Measurements from ENCODE around the gene ZNF607.
A peak's percentile ranks its signal among the peaks of the same experiment; 100 is the strongest.
"Not testable (repeated sequence)": the region's sequence is repeated elsewhere in the genome, so short reads cannot be mapped to it uniquely, and the experiment has no call there.

Gene ZNF607

DNA sequence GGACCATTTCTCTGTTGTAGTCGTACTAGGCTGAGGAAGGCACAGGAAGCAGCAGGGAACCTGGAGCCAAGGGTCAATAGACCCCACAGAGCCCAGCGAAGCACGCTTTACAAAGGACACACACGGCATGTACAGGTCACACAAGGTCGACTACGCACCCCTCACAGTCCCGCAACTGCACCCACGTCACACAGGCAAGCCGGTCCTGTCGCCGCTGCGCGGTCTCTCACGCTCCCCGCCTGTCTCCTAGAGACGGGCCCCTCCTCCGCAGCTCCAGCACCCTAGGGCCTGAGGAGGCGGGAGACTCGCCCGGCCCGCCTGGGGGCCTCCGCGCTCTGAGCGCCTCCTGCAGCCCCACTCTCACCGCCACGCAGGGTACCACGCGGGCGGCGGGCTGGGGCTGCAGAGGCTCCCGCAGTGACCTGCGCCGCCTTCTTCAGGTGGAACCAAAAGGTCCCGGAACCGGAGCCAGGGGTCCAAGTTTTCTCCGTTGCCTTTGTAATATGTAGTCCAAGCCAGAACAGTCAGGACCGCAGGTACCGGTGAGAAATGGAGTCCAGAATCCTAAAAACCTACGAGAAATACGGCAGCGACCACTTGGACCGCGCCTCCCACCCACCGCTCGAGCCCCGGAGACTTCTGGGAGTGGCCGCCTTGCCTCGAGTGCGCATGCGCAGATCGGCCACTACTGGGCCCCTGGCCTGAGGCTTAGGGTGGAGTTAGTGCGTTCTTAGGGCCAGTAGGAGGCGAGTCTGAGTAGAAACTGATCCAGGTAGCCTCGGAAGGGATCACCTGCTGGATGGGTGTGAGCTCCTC lies at the start of gene ZNF607:
TSS of gene ZNF607 (minus strand) at position 651 of the 816 bp plus-strand sequence. CDS start 8,143 bp downstream, outside the sequence.
- peak; percentile 34 for DNase-seq (ENCODE audit: low read depth)

- DNase-seq (ENCODE audit: low read depth) = peak; percentile 8
These were observed 43.9 kb upstream of the ZNF607 start for GRCh38 chr19:37763488-37763887.

DNA sequence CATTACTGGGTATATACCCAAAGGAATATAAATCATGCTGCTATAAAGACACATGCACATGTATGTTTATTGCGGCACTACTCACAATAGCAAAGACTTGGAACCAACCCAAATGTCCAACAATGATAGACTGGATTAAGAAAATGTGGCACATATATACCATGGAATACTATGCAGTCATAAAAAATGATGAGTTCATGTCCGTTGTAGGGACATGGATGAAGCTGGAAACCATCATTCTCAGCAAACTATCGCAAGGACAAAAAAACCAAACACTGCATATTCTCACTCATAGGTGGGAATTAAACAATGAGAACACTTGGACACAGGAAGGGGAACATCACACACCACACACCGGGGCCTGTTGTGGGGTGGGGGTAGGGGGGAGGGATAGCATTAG lies 38.1 kb upstream of the ZNF607 start:
- not testable (repeated sequence) for DNase-seq (ENCODE audit: low read depth)

GRCh38 chr19:37738371-37738770 lies 18.8 kb upstream of the ZNF607 start:
- DNase-seq (ENCODE audit: low read depth) = no peak

DNA sequence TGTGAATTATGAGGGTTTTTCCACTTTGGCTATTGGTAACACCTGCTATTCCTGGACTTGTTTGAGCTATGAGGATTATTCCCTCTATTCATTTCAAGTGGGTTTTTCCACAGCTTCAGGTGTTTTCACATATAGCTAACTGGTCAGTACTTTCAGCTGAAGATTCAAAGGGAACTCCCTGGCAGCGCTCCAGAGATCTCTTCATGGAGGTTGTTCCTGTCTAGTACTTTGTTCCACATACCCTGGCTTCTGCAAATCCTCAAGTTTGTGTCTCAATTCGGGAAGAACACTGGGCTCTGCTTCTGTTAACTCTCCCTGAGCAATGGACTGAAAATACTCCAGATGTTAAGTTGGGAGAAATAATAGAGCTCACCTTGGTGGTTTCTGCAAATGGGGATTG lies 5.6 kb upstream of the ZNF607 start:
- no peak for DNase-seq (ENCODE audit: low read depth)

- no peak for DNase-seq (ENCODE audit: low read depth)
These were observed 335 bp upstream of the ZNF607 start for GRCh38 chr19:37719927-37720265.

DNA sequence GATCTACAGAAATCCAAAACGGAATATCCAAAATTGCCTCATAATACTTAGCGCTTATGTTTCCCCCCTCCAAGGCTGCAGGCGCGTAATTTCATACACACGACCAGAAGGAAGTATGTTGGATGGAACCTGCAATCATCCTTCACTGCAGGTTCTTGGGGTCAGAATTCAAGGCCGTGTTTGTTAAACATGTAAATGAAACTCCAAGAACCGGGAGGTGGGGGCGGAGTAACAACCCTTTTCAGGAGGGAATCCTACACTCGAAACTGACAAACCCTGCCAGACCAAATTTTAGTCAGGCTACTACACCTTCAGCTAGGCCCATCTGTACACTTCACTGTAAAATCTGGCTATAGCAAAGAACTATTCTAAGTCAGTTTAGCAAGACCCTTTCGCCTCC lies 1.3 kb downstream of the ZNF607 start:
- no peak for DNase-seq (ENCODE audit: low read depth)

DNA sequence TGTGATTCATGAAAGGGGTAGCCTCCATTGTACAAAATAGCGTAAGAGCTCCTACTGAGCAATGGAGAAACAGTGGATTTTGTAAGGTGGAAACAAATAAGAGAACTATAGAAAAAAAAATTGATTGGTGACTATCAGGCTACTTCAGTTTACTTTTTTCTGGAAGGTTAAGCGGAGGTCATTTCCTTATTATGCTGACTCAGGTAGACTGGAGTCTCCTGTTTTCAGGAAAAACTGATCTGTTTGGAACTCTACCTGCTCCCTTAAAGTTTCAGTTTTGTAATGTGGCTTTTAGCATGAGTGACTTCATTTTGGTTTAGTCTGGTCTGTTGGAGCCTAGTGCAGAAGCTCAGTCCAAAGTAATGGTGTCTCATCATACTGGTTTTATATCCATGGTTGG lies 3.4 kb downstream of the ZNF607 start:
- no peak for DNase-seq (ENCODE audit: low read depth)

DNA sequence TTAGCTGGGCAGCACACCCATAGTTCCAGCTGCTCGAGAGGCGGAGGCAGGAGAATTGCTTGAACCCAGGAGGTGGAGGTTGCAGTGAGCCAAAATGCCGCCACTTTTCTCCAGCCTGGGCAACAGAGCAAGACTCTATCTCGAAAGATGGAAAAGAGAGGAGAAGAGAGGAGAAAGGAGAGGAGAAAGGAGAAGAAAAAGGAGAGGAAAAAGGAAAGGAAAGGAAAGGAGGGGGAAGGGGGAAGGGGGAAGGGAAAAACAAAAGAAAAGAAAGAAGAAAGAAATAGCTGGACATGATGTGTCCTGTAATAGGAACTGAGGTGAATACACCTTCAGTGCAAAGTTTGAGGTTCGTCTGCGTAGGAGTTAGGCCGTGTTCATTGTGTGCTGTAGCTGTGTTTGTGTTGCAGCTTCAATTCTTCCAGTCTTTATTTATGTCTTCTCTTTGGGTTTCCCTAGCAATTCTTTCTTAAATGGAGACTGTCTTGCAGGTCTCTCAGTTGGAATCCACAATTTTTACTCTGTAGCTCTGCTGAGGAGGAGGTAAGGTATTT lies 13.4 kb downstream of the ZNF607 start:
- DNase-seq (ENCODE audit: low read depth) = no peak

- no peak for DNase-seq (ENCODE audit: low read depth)
These were observed 20.5 kb downstream of the ZNF607 start for GRCh38 chr19:37699057-37699456.

DNA sequence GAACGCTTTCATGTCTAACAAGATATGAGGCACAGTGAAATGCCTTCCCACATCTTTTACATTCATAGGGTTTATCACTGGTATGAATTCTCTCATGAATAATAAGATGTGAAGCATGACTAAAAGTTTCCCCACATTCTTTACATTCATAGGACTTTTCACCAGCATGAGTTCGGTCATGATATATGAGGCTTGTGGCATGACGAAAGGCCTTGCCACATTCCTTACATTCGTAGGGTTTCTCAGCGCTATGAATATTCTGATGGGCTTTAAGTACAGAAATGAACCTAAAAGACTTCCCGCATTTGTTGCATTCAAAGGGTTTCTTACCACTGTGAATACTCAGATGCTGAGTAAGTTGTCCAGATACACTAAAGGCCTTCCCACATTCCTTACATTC lies 21.3 kb downstream of the ZNF607 start:
- DNase-seq (ENCODE audit: low read depth) = no peak

DNA sequence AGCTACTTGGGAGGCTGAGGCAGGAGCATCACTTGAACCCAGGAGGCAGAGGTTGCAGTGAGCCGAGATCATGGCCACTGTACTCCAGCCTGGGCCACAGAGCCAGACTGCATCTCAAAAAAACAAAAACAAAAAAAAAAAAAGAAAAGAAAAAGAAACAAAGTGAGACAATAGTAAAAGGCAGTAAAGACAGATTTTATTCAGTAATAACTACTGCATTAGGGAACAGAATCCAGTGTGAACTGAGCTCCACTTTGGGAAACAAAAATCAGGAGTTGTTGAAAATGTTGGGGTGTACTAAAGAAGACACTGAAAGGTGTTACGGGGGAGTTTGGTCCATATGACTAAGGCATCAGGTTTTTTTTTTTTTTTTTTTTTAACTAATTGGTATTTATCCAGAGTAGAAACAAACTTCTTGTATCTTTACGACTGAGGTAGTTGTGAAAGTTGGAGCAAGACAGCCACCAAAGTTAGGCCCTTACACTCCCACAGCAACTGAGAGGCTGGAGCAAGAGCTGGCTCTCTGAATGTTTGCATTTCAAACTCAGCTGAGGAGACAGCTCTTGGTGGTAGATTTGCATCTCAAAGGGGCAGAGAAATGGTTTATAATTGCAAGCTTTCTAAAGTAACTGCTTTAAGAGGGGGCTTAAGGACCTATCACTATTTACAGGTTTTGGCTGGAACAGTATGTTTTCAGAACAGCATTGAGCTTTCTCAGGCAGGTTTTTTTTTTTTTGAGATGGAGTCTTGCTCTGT lies 24.2 kb downstream of the ZNF607 start:
- DNase-seq (ENCODE audit: low read depth) = no peak

DNA sequence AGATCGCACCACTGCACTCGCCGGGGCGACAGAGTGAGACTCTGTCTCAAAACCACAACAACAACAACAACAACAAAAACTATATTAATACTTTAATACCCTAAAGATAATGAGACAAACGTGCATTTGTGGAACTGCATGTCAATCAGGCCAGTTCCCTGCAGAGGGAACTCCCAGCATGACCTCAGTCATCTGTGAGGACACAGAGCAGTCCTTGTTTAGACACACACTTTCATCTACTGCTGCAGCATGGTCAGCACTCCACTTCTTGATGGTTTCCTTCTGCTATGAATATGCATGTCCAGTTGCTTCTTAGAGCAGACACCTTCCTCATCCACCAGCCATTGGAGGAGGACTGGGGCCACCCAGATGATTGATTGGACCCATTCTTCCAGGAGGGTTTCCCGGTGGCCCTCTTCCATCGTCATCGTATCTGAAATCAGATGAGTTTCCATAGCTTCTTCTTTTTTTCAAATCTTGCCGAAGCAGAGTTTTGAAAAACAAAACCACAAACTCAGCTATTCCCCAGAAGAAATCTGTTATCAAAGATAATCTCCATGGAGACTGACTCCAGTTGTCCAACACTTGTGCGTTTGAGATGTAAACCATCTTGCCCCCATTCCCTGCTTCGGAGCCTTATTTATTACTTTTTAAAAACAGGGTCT lies 26.5 kb downstream of the ZNF607 start:
- DNase-seq (ENCODE audit: low read depth) = no peak

DNA sequence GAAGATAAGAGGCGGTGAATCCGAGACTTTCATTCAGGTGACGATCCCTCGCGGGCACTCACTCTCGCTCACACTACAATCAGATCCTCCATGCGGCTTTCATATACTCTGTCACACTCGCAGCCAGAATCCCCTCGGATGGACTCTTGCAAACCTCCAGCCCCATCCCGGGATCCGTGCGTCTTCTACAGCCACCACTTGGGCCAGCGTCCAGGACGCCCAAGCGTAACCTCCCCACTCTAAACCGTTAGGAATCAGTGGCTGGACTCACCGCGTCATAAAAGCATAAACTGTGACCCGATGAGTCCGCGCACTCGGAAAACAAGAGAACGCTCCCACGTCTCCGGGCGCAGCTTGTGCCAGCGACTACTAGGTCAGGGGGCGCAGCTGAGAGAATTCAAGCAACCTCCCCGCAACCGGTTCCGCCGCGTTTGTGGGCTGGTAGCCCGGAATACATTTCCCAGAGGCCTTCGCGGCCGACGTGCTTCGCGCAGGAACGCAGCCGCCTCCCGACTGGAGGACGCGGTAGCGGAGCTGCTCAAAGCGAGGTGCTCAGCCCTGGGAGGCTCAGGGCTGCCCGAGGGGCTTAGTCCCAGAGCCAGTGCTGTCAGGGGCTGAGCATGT lies 27.6 kb downstream of the ZNF607 start:
- peak; percentile 34 for DNase-seq (ENCODE audit: low read depth)

GRCh38 chr19:37683520-37683919 lies 36.0 kb downstream of the ZNF607 start:
- DNase-seq (ENCODE audit: low read depth) = no peak

- DNase-seq (ENCODE audit: low read depth) = no peak
These were observed 50.1 kb downstream of the ZNF607 start for GRCh38 chr19:37669450-37669914.

DNA sequence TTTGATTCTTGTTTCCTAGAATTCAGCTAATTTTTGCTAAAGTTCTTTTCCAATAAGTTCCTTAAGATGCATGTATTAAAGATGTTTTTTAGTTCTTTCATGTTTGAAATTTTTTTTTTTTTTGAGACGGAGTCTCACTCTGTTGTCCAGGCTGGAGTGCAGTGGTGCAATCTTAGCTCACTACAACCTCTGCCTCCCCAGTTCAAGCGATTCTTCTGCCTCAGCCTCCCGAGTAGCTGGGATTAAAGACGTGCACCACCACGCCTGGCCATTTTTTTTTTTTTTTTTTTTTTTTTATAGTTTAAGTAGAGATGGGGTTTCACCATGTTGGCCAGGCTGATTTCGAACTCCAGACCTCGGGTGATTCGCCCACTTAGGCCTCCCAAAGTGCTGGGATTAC lies 62.4 kb downstream of the ZNF607 start:
- DNase-seq (ENCODE audit: low read depth) = not testable (repeated sequence)

- DNase-seq (ENCODE audit: low read depth) = peak; percentile 39
These were observed 63.7 kb downstream of the ZNF607 start for GRCh38 chr19:37655689-37656371.

DNA sequence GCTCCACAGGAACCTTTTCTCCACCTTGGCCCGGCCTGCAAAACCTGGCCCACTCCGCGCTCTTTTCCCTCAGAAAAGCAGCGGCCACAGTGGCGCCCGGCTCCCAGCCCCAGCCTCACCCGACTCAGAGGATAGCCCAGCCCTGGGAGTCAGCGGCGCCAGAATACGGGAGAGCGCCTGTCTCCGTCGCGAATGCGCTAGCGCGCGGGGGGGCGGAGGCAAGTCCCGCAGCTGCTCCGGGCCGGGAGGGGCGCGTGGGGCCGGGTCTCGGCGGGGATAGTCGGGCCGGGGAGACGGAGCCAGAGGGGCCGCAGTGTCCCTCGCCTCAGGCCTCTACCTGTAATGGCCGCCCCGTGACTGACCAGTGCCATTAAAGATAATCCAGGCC lies 64.3 kb downstream of the ZNF607 start, which contains the start of gene ZFP30:
TSS of gene ZFP30 (minus strand) at position 165 of the 388 bp plus-strand sequence. CDS start 7,643 bp downstream, outside the sequence.
- peak; percentile 47 for DNase-seq (ENCODE audit: low read depth)

GRCh38 chr19:37654629-37655300 lies 64.8 kb downstream of the ZNF607 start:
- DNase-seq (ENCODE audit: low read depth) = peak; percentile 7

DNA sequence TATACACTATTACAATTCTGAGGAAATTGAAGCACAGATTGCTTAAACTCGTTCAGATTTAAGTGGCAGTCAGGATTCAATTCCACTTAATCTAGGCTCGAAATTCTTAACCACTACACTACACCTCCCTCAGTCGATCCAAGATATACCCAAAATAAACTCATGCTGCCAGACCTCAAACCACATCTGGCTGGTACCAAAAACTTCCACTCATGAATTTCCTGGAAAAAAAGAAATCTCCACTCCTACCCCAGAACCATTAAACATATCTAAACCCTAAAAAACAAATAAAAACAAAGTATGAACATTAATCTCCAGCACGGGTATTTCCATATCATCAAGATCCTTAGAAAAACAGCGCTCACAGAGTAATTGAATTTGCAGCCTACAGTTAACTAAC lies 65.4 kb downstream of the ZNF607 start:
- no peak for DNase-seq (ENCODE audit: low read depth)
